HuH-7.5 (cell line): ENCODE results near the gene LGALS14.
"Not testable (repeated sequence)": the region's sequence is repeated elsewhere in the genome, so short reads cannot be mapped to it uniquely, and the experiment has no call there.

Experiments
- DNase-seq: peaks from one replicate; pipeline ENCODE4 v3.0.0; 2011; ENCODE audit warnings: low spot score

The LGALS14 gene

DNA sequence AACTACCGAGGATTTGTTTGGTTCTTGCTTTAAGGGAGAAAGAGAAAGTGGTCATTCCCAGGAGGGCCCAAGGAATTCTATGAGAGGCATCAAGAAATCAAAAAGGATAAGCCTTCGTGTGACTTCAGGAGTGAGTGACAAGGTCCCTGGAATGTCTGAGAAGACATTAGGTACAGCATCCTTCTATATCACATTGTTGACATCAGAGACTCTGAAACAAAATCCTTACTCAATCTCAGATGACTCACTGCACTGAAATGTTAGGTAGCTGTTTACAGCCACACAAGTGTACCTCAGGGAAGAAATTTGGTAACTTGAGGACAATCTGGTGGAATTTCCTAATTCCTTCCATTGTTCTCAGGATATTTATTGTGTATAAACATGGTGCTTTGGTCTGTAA, 7.9 kb upstream of the LGALS14 start:
- DNase-seq = no peak

DNA sequence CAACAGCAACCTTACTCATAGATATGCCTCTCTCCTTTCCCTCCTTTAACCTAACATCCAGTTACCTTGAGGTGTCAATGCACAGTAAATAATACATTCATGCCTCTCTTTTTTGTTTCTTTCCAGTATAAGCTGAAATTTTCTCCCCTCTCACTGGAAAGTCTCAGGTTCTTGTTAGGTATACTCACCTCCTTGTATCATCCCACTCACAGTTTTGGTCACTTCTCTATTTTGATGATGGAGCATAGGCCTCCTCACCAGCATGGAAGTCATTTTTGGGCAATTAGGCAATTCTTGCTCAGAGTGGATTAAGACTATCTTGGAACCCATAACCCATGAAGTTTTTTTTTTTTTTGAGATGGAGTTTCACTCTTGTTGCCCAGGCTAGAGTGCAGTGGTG, 5.7 kb upstream of the LGALS14 start:
- no peak for DNase-seq

DNA sequence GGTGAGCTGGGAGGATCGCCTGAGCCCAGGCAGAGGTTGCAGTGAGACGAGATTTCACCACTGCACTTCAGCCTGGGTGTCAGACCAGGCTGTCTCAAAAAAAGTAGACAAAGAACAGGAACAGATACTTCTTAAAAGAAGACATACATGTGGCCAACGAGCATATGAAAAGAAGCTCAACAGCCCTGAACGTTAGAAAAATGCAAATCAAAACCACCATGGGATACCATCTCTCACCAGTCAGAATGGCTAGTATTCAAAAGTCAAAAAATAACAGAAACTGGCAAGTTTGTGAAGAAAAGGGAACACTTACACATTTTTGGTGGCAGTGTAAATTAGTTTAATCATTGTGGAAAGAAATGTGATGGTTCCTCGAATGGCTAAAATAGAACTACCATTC, 3.0 kb upstream of the LGALS14 start:
- DNase-seq = no peak

GRCh38 chr19:39705578-39706188, 1.4 kb downstream of the LGALS14 start:
- no peak for DNase-seq

DNA sequence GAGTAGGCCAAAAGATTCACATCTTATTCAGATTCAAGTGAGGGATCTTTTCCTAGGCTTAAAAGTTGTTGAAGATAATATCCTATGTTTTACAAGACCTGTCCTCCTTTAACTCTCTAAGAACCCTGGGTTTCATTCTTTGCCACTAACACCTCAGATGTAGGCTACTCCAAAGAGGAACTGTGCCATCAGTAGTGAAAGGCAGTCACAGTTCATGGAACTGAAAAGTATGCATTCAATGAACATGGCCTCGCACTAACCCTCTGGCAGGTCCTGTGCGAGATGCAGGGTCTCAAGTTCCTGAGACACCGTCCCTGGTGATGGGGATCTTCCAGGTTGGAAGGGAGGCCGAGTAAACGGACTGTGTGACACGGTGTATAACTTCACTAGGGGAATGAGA, 4.3 kb downstream of the LGALS14 start:
- no peak for DNase-seq

DNA sequence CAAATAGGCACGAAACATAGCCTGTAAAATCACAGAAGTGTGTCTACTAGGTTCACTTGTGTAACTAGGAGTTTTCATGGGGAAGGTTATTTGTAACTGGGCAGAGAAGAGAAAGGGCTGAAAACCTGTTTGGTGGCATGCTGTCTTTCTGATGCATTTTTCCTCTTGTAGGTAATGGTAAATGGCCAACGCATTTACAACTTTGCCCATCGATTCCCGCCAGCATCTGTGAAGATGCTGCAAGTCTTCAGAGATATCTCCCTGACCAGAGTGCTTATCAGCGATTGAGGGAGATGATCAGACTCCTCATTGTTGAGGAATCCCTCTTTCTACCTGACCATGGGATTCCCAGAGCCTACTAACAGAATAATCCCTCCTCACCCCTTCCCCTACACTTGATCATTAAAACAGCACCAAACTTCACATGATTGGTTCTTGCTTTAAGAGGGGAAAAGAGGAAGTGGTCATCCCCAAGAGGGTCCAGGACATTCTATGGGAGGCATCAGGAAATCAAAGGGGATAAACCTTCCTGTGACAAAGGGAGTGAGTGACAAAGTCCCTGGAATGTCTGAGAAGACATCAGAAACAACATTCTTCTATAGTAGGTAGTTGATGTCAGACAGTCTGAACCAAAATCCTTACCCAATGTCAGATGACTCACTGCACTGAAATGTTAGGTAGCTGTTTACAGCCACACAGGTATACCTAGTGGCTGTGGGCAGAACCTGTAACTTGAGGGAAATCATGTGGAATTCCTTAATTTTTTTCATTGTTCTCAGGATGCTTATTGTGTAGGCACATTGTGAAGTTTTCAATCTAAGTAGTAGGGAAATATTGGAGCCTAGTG, 5.0 kb downstream of the LGALS14 start:
- no peak for DNase-seq

DNA sequence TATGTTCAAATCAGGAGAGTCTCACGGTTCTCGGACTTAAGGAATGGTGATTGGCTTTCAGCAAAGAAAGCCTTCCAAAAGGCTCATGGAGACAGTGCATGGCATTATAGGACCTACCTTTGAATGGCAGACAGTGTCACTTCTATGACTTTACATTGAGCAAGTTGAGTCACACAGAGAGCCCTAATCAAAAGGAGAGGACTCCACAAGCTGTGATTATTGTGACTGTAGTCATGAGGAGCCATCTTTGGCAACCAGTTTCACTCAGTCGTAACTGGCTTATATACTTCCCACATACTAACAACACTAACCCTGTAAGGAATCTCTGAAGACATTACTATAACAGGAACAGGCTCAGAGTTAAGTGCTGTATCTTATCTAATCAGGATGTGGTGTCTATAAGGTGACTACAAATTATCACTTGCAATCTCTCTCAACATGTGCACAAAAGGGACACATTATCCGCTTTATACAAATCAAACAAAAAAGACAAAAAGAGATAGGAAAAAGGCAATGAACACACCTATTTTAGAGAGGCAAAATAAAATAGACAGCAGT, 6.1 kb downstream of the LGALS14 start:
- DNase-seq = no peak

GRCh38 chr19:39720144-39720543, 15.9 kb downstream of the LGALS14 start:
- DNase-seq = not testable (repeated sequence)

DNA sequence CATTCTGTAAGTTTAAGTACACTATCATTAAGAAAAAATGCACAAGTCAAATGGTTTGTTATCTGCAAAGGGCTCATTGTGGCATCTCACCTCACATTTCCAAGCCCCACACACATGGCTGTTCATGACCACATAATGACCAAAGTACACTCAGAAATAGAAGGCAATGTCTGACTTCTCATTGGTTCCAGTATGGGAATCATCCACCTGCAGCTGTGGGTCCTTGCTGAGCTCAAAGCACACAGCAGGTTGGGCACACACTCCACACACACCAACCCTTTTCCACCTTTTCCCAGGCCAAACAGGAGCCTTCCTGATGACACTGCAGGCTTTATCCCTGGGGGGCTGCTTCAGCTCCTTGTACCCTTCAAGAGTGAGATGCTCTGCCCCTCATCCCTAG, 21.7 kb downstream of the LGALS14 start:
- no peak for DNase-seq

GRCh38 chr19:39727070-39727800, 23.0 kb downstream of the LGALS14 start:
- no peak for DNase-seq

GRCh38 chr19:39728040-39728439, 23.8 kb downstream of the LGALS14 start:
- DNase-seq = no peak

GRCh38 chr19:39729594-39729993, 25.3 kb downstream of the LGALS14 start:
- no peak for DNase-seq

- DNase-seq = no peak
These were observed 27.4 kb downstream of the LGALS14 start for GRCh38 chr19:39731685-39732084.

DNA sequence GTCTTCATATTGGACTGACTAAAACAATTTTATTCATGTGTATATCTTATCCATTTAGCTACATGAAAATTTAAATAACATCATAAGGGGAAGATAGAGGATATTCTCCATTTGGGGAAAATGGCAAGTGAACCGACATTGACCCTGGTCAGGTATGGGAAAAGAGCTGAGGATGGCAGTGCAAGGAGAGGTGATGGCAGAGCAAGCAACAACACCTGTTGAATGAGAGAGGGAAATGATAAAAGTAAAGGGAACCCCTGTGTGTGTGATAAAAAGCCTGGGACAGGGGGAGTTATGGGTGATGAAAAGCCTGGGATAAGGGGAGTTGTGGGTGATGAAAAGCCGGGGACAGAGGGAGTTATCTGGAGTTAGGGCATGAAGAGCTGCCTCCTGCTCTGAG, 29.6 kb downstream of the LGALS14 start:
- DNase-seq = no peak

GRCh38 chr19:39735688-39736087, 31.4 kb downstream of the LGALS14 start:
- no peak for DNase-seq

DNA sequence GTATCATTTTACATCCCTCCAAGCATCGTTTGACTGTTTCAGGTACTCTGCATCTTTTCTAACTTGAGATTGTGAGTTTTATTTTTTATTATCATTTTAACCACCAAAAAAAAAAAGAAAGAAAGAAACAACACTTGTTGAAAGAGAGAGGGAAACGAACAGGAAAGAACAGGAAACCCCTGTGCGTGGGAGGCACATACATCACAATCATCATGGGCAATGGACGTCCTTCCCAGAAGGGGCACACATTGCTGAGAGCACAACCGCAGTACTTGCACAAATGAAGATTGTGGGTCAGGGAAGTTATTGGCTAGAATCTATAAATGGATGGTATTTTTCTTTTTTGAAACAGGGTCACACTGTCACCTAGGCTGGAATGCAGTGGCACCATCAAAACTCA, 31.8 kb downstream of the LGALS14 start:
- DNase-seq = no peak

- DNase-seq = no peak
These were observed 33.1 kb downstream of the LGALS14 start for GRCh38 chr19:39737351-39737750.

DNA sequence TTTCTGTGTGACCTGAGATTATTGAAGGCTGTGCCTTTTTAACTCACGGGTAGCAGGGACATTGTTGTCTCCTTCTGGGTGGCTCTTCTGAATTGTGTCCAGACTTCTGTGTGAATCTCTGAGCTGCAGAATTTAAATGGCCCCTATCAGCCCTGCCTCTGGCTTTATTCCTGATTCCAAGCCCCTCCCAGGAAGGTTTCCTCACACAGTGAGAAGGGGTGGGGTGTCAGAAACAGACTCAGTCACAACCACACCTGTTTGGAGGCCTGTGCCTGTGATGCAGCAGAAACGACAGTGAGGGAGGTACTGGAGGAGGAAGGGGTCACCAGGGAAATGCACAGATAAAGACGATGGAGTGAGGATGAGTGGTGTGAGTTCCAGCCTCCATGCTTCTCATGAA, 33.6 kb downstream of the LGALS14 start, which contains the start of gene CLC:
Gene CLC (minus strand): TSS at position 139 of the 400 bp plus-strand sequence. CDS start 77 bp downstream, at position 62.
- no peak for DNase-seq

GRCh38 chr19:39738814-39739213, 34.5 kb downstream of the LGALS14 start:
- DNase-seq = no peak

GRCh38 chr19:39740395-39740794, 36.1 kb downstream of the LGALS14 start:
- DNase-seq = no peak

DNA sequence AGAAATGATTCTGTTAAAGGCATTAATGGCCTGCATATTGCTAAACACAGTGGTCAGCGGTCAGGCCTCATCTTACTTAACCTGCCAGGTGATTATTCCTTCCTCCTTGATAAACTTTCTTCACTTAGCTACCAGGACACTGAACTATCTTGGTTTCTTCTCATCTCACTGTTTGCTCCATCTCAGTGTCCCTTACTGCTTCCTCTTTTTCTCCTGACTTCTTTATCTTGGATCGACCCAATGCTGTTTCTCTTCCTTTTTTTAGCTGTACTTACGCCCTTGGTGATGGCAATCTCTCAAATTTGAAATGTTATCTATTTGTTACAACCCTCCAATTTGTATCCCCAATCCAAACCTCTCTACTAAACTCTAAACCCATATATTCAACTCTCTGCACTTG, 41.4 kb downstream of the LGALS14 start:
- no peak for DNase-seq

DNA sequence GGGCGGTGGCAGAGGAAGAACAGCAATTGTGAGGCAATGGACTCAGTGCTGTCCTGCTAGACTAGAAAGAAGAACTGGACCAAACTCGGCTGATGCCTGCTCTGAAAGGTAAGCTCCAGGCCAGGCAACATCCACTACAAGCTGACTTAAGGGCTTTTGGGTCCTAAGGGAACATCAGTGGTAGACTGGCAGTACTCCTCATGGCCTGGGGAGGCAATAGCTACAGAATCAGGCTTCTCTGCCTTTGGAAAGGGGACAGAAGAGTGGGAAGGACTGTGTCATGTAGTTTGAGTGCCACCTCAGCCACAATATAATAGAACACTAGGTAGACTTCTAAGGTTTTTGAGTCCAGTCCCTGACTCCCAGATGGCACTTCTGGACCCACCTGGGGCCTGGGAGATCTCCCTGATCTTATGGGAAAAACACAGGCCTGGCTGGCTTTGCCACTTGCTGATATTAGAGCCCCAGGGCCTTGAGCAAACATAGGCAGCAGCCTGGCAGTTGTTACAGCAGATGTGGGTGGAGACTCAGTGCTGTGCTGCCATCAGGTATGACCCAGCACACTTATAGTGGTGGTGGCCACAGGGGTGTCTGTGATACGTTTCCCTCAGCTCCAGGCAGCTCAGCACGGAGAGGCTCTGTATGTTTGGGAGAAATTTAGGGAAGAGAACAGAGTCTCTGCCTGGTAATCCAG, 42.7 kb downstream of the LGALS14 start:
- no peak for DNase-seq
